Activated T-cell treated with anti-CD3 and anti-CD28 coated beads for 4 hours (primary cell): Measurements from ENCODE around the gene ULBP1.
"Not testable (repeated sequence)": the region's sequence is repeated elsewhere in the genome, so short reads cannot be mapped to it uniquely, and the experiment has no call there.

Source experiments
- DNase-seq: peaks from one replicate; pipeline ENCODE4 v3.0.0-alpha.2; 2020

ULBP1 gene

GRCh38 chr6:149934249-149935156 is 29.2 kb upstream of the ULBP1 start:
- peak; percentile 70 for DNase-seq

GRCh38 chr6:149935246-149935645 is 28.5 kb upstream of the ULBP1 start:
- no peak for DNase-seq

GRCh38 chr6:149935668-149936067 is 28.1 kb upstream of the ULBP1 start:
- no peak for DNase-seq

GRCh38 chr6:149936743-149937142 is 27.0 kb upstream of the ULBP1 start:
- no peak for DNase-seq

GRCh38 chr6:149938013-149938570 is 25.7 kb upstream of the ULBP1 start:
- not testable (repeated sequence) for DNase-seq

- DNase-seq: no peak
Observed at GRCh38 chr6:149938571-149939355, 25.0 kb upstream of the ULBP1 start.

- no peak for DNase-seq
Observed at GRCh38 chr6:149939356-149939648, 24.4 kb upstream of the ULBP1 start.

GRCh38 chr6:149939909-149940671 is 23.7 kb upstream of the ULBP1 start:
- no peak for DNase-seq

GRCh38 chr6:149940672-149940982 is 23.1 kb upstream of the ULBP1 start:
- DNase-seq: no peak

GRCh38 chr6:149941583-149942460 is 21.9 kb upstream of the ULBP1 start, which contains the start of gene ULBP2:
Gene ULBP2, plus strand, starts transcription at chr6:149942014. Its CDS starts 59 bp downstream, at chr6:149942073.
- DNase-seq: peak; percentile 89

GRCh38 chr6:149942461-149942829 is 21.3 kb upstream of the ULBP1 start:
- DNase-seq: no peak

GRCh38 chr6:149943321-149943720 is 20.4 kb upstream of the ULBP1 start:
- DNase-seq: not testable (repeated sequence)

GRCh38 chr6:149945276-149945675 is 18.5 kb upstream of the ULBP1 start:
- DNase-seq: not testable (repeated sequence)

GRCh38 chr6:149946631-149947030 is 17.1 kb upstream of the ULBP1 start:
- not testable (repeated sequence) for DNase-seq

- DNase-seq: not testable (repeated sequence)
Observed at GRCh38 chr6:149947533-149947932, 16.2 kb upstream of the ULBP1 start.

GRCh38 chr6:149948011-149948410 is 15.7 kb upstream of the ULBP1 start:
- no peak for DNase-seq

GRCh38 chr6:149948616-149949015 is 15.1 kb upstream of the ULBP1 start:
- no peak for DNase-seq

- DNase-seq: no peak
Observed at GRCh38 chr6:149950423-149950822, 13.3 kb upstream of the ULBP1 start.

GRCh38 chr6:149951096-149951495 is 12.6 kb upstream of the ULBP1 start:
- DNase-seq: no peak

GRCh38 chr6:149951626-149952025 is 12.1 kb upstream of the ULBP1 start:
- DNase-seq: no peak

GRCh38 chr6:149953390-149953789 is 10.4 kb upstream of the ULBP1 start:
- not testable (repeated sequence) for DNase-seq

- DNase-seq: not testable (repeated sequence)
Observed at GRCh38 chr6:149953934-149954327, 9.8 kb upstream of the ULBP1 start.
